ENCODE data around the gene MDM2. TPM values are rescaled to one million over a fixed set of nuclear protein-coding genes. Genes with fewer than 3 reads are reported as not detected.

MDM2 gene
- total and polyA plus RNA-seq, 2 of the 13 experiments (the other 11 are each of a cell fraction or from before 2014, with no cell fraction given): 29.3 to 314 TPM

- DNase-seq (ENCODE audit: low spot score): no peak
- Histone ChIP-seq H3K4me1 (ENCODE audit: insufficient read depth, low read length) (peaks cover 78% of the 10 kb centered on the region), H3K79me2 (ENCODE audit: insufficient read depth, low read length) (peaks cover 92% of the 10 kb centered on the region), H3K9me3 (ENCODE audit: low read length) (no peaks in the 10 kb centered on the region), H2AFZ (ENCODE audit: low read length) (no peak overlapping the region), H3K27ac (ENCODE audit: extremely low read length, insufficient read depth, low read length) (no peak overlapping the region), H3K4me2 (ENCODE audit: low read depth, low read length) (peak overlapping the region; percentile 76), H4K20me1 (ENCODE audit: insufficient read depth, low read length) (peaks cover 77% of the 10 kb centered on the region), H3K36me3 (replicated peaks in 1 of 2; ENCODE audit: control insufficient read depth in 1 of 2, insufficient read depth in 2 of 2, low read length in 2 of 2) (peaks cover 7 to 69% of the 10 kb centered on the region in 2 experiments), H3K4me3 (replicated peaks in 1 of 3; ENCODE audit: insufficient read depth in 1 of 3, low read depth in 2 of 3, low read length in 3 of 3) (peak overlapping the region in 2 of 3 experiments; percentile 17 to 30; a peak in 2 of 6 replicates), H3K27me3 (ENCODE audit: control insufficient read depth in 1 of 2, insufficient read depth in 2 of 2, low read length in 2 of 2) (no peaks in the 10 kb centered on the region), H3K9ac (ENCODE audit: insufficient read depth, low read depth, low read length) (no peak overlapping the region)
- no TSS peak for BruUV-seq (replicated peaks)
- ChIA-PET CTCF (ENCODE audit: low intra/inter-chr PET ratio, low total read pairs) (no interaction called here), POLR2A (interaction anchor here (0.6 to 8.3 kb wide), 6 partner anchors 8 to 447 kb away, joined by 3 to 54 read pairs (median 8); partner anchors contain the start of genes MDM2 and SLC35E3)
- no peak for FAIRE-seq
- intact Hi-C loops (cut with micrococcal nuclease; ENCODE audit: unreplicated experiment): no loop called here
- in situ Hi-C loops (cut with HindIII; ENCODE audit: extremely low pct_ligation_motif_present, low pct_unique_long_range_greater_than_20kb): no loop called here
- WGBS (ENCODE audit: low lambda C conversion rate): 95% methylated on average over 8 of the region's 8 CpGs
- ATAC-seq: no peak
- no peak for TF ChIP-seq CREM (IDR thresholded peaks at IDR 0.05)
- no peak for TF ChIP-seq CREM (CRISPR knock-in tag; IDR thresholded peaks at IDR 0.05)
- TF ChIP-seq ZNF251 (CRISPR knock-in tag; IDR thresholded peaks at IDR 0.05): no peak
- TF ChIP-seq RBFOX2 (IDR thresholded peaks at IDR 0.05; ENCODE audit: low read depth, low read length): peak; percentile 48; the same call in 1 of the 2 replicates
- TF ChIP-seq CEBPB (IDR thresholded peaks at IDR 0.05; ENCODE audit: borderline replicate concordance, low read depth, low read length): 0 out of 2 replicates have a peak, but pooled peaks have one; percentile 0
- TF ChIP-seq ZNF431 (CRISPR knock-in tag; IDR thresholded peaks at IDR 0.05; ENCODE audit: borderline replicate concordance, low read depth): no peak
- TF ChIP-seq RFXAP (CRISPR knock-in tag; IDR thresholded peaks at IDR 0.05; ENCODE audit: borderline replicate concordance): no peak
- no peak for TF ChIP-seq CREB3 (CRISPR knock-in tag; IDR thresholded peaks at IDR 0.05)
- TF ChIP-seq ZSCAN20 (CRISPR knock-in tag; IDR thresholded peaks at IDR 0.05; ENCODE audit: borderline replicate concordance): no peak
- TF ChIP-seq ZNF770 (CRISPR knock-in tag; IDR thresholded peaks at IDR 0.05): peak; percentile 92
- TF ChIP-seq AKAP8 (CRISPR knock-in tag; IDR thresholded peaks at IDR 0.05): no peak
- TF ChIP-seq SMAD3 (CRISPR knock-in tag; IDR thresholded peaks at IDR 0.05): no peak
- no peak for TF ChIP-seq MED1 (CRISPR knock-in tag; IDR thresholded peaks at IDR 0.05)
- TF ChIP-seq SYNCRIP (IDR thresholded peaks at IDR 0.05; ENCODE audit: insufficient read depth, low read depth, low read length): no peak
- TF ChIP-seq ZMYM3 (CRISPR knock-in tag; IDR thresholded peaks at IDR 0.05): 0 out of 2 replicates have a peak, but pooled peaks have one; percentile 25
- no peak for TF ChIP-seq ZNF792 (CRISPR knock-in tag; IDR thresholded peaks at IDR 0.05)
- no peak for TF ChIP-seq ZNF513 (CRISPR knock-in tag; conservative IDR thresholded peaks at IDR 0.05)
- TF ChIP-seq TBL1XR1 (IDR thresholded peaks at IDR 0.05; ENCODE audit: borderline replicate concordance, low read length, partially characterized antibody): no peak
- TF ChIP-seq CSRNP2 (CRISPR knock-in tag; conservative IDR thresholded peaks at IDR 0.05; ENCODE audit: low read depth): no peak
Observed at GRCh38 chr12:68815928-68816800, 8.2 kb downstream of the MDM2 start.

Measured in HepG2 (cell line).